ENCODE results near the gene LRP1B. TPM values are rescaled to one million over a fixed set of nuclear protein-coding genes. Genes with fewer than 3 reads are reported as not detected.

LRP1B gene
- total and polyA plus RNA-seq, 2 donors (not counting 1 experiment from before 2014, with no cell fraction given): not detected

DNA sequence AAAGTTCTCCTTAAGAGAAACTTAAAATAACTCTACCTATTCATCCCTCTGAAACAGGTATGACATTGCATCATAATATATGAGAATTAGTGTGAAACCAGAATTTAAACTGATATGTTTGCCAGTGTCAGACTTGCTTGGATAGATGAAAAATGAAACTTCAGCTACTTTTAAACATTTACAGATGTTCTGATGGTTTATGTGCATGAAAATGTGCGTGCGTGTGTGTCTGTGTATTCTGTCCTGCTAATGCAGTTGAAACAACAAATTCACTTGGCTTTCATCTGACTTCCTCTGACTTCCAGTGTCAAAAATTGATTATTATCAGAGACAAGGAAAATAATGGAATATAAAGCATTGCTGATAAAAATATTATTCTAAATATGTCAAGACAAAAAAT is 719.4 kb downstream of the LRP1B start:
- WGBS (ENCODE audit: insufficient coverage): no CpG with 5 or more reads among the region's 2 CpGs
- H3K27me3 ChIP-seq (replicated peaks in 1 of 4; ENCODE audit: control extremely low read depth in 1 of 4, control insufficient read depth in 3 of 4, insufficient read depth in 4 of 4, low read length in 3 of 4): no peaks in the 10 kb centered on the region
- TF ChIP-seq EZH2 (IDR thresholded peaks at IDR 0.05; ENCODE audit: borderline replicate concordance, insufficient read depth, low read depth, low read length, poor library complexity, severe bottlenecking): no peak
- TF ChIP-seq, protein P1, sequence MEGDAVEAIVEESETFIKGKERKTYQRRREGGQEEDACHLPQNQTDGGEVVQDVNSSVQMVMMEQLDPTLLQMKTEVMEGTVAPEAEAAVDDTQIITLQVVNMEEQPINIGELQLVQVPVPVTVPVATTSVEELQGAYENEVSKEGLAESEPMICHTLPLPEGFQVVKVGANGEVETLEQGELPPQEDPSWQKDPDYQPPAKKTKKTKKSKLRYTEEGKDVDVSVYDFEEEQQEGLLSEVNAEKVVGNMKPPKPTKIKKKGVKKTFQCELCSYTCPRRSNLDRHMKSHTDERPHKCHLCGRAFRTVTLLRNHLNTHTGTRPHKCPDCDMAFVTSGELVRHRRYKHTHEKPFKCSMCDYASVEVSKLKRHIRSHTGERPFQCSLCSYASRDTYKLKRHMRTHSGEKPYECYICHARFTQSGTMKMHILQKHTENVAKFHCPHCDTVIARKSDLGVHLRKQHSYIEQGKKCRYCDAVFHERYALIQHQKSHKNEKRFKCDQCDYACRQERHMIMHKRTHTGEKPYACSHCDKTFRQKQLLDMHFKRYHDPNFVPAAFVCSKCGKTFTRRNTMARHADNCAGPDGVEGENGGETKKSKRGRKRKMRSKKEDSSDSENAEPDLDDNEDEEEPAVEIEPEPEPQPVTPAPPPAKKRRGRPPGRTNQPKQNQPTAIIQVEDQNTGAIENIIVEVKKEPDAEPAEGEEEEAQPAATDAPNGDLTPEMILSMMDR (IDR thresholded peaks at IDR 0.05): no peak
- no peaks in the 10 kb centered on the region for H4K20me1 ChIP-seq (ENCODE audit: control insufficient read depth, insufficient read depth, low read length, poor library complexity, severe bottlenecking)
- no peak overlapping the region for H3K4me2 ChIP-seq (replicated peaks; ENCODE audit: low read depth, low read length, poor library complexity, severe bottlenecking)
- H3K4me1 ChIP-seq (ENCODE audit: control insufficient read depth in 2 of 2, insufficient read depth in 2 of 2, low read length in 2 of 2): no peaks in the 10 kb centered on the region
- H3K79me2 ChIP-seq (ENCODE audit: control insufficient read depth, insufficient read depth, low read length): no peaks in the 10 kb centered on the region
- Mint-ChIP-seq H3K9me3 (ENCODE audit: insufficient read depth) (no peaks in the 10 kb centered on the region), H3K4me1 (no peaks in the 10 kb centered on the region), H3K27me3 (no peaks in the 10 kb centered on the region), H3K27ac (no peak overlapping the region), H3K4me3 (no peak overlapping the region)
- ChIA-PET POLR2A (no interaction called here), CTCF (no interaction called here)
- H3K27ac ChIP-seq (ENCODE audit: low read length in 2 of 2): no peak overlapping the region
- peaks cover 0 to 3% (median 0%) of the 10 kb centered on the region in 3 donors for H3K9me3 ChIP-seq (ENCODE audit: control extremely low read depth in 1 of 3, control insufficient read depth in 2 of 3, insufficient read depth in 1 of 3, low read length in 2 of 3)
- no peak overlapping the region for H3K9ac ChIP-seq (ENCODE audit: low read length)
- ATAC-seq (ENCODE audit: low read depth) (no peak), DNase-seq (no peak)
- H3K36me3 ChIP-seq (replicated peaks in 1 of 2; ENCODE audit: control extremely low read depth in 1 of 2, control insufficient read depth in 1 of 2, extremely low read depth in 1 of 2, insufficient read depth in 2 of 2, low read length in 1 of 2): no peaks in the 10 kb centered on the region
- H2AFZ ChIP-seq (ENCODE audit: insufficient read depth, low read depth, low read length, poor library complexity, severe bottlenecking): no peak overlapping the region
- no peak overlapping the region for H3K4me3 ChIP-seq (ENCODE audit: control extremely low read depth in 1 of 5, extremely low read depth in 1 of 5, insufficient read depth in 1 of 5, low read depth in 2 of 5, low read length in 4 of 5)
- intact Hi-C loops (cut with micrococcal nuclease): loop anchor here (10.0 kb wide), 1 partner anchor 1543 kb away; no protein-coding TSS in a partner anchor

DNA sequence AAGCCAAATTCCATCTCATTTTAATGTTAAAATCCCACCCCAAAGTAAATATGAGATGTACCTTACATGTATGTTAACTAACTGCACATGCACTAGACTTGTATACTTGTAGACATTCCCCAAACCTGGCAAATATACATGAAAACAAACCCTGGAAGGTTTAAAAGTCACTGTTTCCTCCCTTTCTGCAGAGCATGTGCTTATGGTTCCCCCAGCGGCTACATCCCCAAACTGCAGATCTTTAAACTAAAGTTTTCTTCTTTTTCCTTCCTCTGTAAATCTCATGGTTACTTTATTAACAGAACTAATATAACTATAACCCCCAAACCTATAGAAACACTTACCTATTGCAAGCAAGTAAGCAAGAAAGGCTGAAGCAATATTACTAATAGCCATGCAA is 731.5 kb downstream of the LRP1B start:
- Mint-ChIP-seq H3K4me1 (no peaks in the 10 kb centered on the region), H3K4me3 (no peak overlapping the region), H3K27me3 (no peaks in the 10 kb centered on the region), H3K9me3 (ENCODE audit: insufficient read depth) (no peaks in the 10 kb centered on the region), H3K27ac (no peak overlapping the region)
- ATAC-seq (ENCODE audit: low read depth) (no peak), DNase-seq (no peak)
- CTCF ChIA-PET: no interaction called here
- TF ChIP-seq, protein P1 (IDR thresholded peaks at IDR 0.05): no peak
- no peak for TF ChIP-seq EZH2 (IDR thresholded peaks at IDR 0.05; ENCODE audit: borderline replicate concordance, insufficient read depth, low read depth, low read length, poor library complexity, severe bottlenecking)
- intact Hi-C loops (cut with micrococcal nuclease): no loop called here
- H3K79me2 ChIP-seq (ENCODE audit: control insufficient read depth, insufficient read depth, low read length): no peaks in the 10 kb centered on the region
- no peak overlapping the region for H3K4me2 ChIP-seq (replicated peaks; ENCODE audit: low read depth, low read length, poor library complexity, severe bottlenecking)
- no peak overlapping the region for H3K4me3 ChIP-seq (ENCODE audit: control extremely low read depth in 1 of 5, extremely low read depth in 1 of 5, insufficient read depth in 1 of 5, low read depth in 2 of 5, low read length in 4 of 5)
- no peak overlapping the region for H3K27ac ChIP-seq (ENCODE audit: low read length in 2 of 2)
- H4K20me1 ChIP-seq (ENCODE audit: control insufficient read depth, insufficient read depth, low read length, poor library complexity, severe bottlenecking): no peaks in the 10 kb centered on the region
- H3K4me1 ChIP-seq (ENCODE audit: control insufficient read depth in 2 of 2, insufficient read depth in 2 of 2, low read length in 2 of 2): no peaks in the 10 kb centered on the region
- H3K9ac ChIP-seq (ENCODE audit: low read length): no peak overlapping the region
- H3K36me3 ChIP-seq (replicated peaks in 1 of 2; ENCODE audit: control extremely low read depth in 1 of 2, control insufficient read depth in 1 of 2, extremely low read depth in 1 of 2, insufficient read depth in 2 of 2, low read length in 1 of 2): no peaks in the 10 kb centered on the region
- H2AFZ ChIP-seq (ENCODE audit: insufficient read depth, low read depth, low read length, poor library complexity, severe bottlenecking): no peak overlapping the region
- no peaks in the 10 kb centered on the region for H3K9me3 ChIP-seq (ENCODE audit: control extremely low read depth in 1 of 3, control insufficient read depth in 2 of 3, insufficient read depth in 1 of 3, low read length in 2 of 3)
- H3K27me3 ChIP-seq (replicated peaks in 1 of 4; ENCODE audit: control extremely low read depth in 1 of 4, control insufficient read depth in 3 of 4, insufficient read depth in 4 of 4, low read length in 3 of 4): no peaks in the 10 kb centered on the region
- 67% methylated on average over 1 of the region's 1 CpG for WGBS (ENCODE audit: insufficient coverage)
- POLR2A ChIA-PET: no interaction called here
